ENCODE results near the gene IGF1.

The IGF1 gene

GRCh38 chr12:102425109-102426039, 55.0 kb downstream of the IGF1 start:
- FAIRE-seq, result no peak

- no peak for FAIRE-seq
Measured at GRCh38 chr12:102423462-102423861, 56.9 kb downstream of the IGF1 start.

- FAIRE-seq, result no peak
Measured at GRCh38 chr12:102421802-102422583, 58.4 kb downstream of the IGF1 start.

- FAIRE-seq, result no peak
Measured at GRCh38 chr12:102419094-102419764, 61.1 kb downstream of the IGF1 start.

- no peak for FAIRE-seq
Measured at GRCh38 chr12:102417055-102417454, 63.3 kb downstream of the IGF1 start.

GRCh38 chr12:102415515-102415914, 64.8 kb downstream of the IGF1 start:
- no peak for FAIRE-seq

- FAIRE-seq, result no peak
Measured at GRCh38 chr12:102413396-102413795, 67.0 kb downstream of the IGF1 start.

- FAIRE-seq, result no peak
Measured at GRCh38 chr12:102410511-102410910, 69.9 kb downstream of the IGF1 start.

GRCh38 chr12:102408487-102409297, 71.7 kb downstream of the IGF1 start:
- no peak for FAIRE-seq

GRCh38 chr12:102407776-102408486, 72.4 kb downstream of the IGF1 start:
- no peak for FAIRE-seq

GRCh38 chr12:102406033-102406584, 74.3 kb downstream of the IGF1 start:
- no peak for FAIRE-seq

GRCh38 chr12:102401087-102401486, 79.3 kb downstream of the IGF1 start:
- FAIRE-seq, result no peak

- FAIRE-seq, result no peak
Measured at GRCh38 chr12:102399653-102400052, 80.7 kb downstream of the IGF1 start.

- no peak for FAIRE-seq
Measured at GRCh38 chr12:102396276-102396675, 84.1 kb downstream of the IGF1 start.

GRCh38 chr12:102394200-102394599, 86.2 kb downstream of the IGF1 start:
- no peak for FAIRE-seq

GRCh38 chr12:102390068-102390467, 90.3 kb downstream of the IGF1 start:
- no peak for FAIRE-seq

GRCh38 chr12:102388469-102388868, 91.9 kb downstream of the IGF1 start:
- FAIRE-seq, result no peak

- no peak for FAIRE-seq
Measured at GRCh38 chr12:102385343-102385742, 95.0 kb downstream of the IGF1 start.

GRCh38 chr12:102379346-102380162, 100.8 kb downstream of the IGF1 start:
- FAIRE-seq, result no peak

- FAIRE-seq, result no peak
Measured at GRCh38 chr12:102376781-102377180, 103.6 kb downstream of the IGF1 start.
